Gastrocnemius medialis (tissue), 4 donors: ENCODE measurements around the gene SUOX.
"Not testable (repeated sequence)": the region's sequence is repeated elsewhere in the genome, so short reads cannot be mapped to it uniquely, and the experiment has no call there.

Source experiments
- POLR2A ChIP-seq, 2 donors: fragments of 450-650 bp; IDR thresholded peaks; one replicate each; pipeline ENCODE4 v1.6.1; 2017; ENCODE audit warnings: antibody characterized with exemption in 2 of 2, mild to moderate bottlenecking in 2 of 2, moderate library complexity in 2 of 2
- TF ChIP-seq, protein P1 (sequence below), 5 experiments: fragments of 450-650 bp in 3 of 5; fragments of 200-600 bp in 2 of 5; sonication (generic) in 2 of 5; IDR thresholded peaks in 4 of 5; conservative IDR thresholded peaks in 1 of 5; 1 replicate in 4 of 5; 2 replicates in 1 of 5; pipeline ENCODE4 v1.5.1; 2016 to 2019; ENCODE audit warnings: antibody characterized with exemption in 5 of 5, mild to moderate bottlenecking in 3 of 5, moderate library complexity in 3 of 5

GRCh38 chr12:56003376-56003775 is 6.3 kb downstream of the SUOX start:
- not testable (repeated sequence) for TF ChIP-seq POLR2A (IDR thresholded peaks at IDR 0.05)
- TF ChIP-seq, protein P1, sequence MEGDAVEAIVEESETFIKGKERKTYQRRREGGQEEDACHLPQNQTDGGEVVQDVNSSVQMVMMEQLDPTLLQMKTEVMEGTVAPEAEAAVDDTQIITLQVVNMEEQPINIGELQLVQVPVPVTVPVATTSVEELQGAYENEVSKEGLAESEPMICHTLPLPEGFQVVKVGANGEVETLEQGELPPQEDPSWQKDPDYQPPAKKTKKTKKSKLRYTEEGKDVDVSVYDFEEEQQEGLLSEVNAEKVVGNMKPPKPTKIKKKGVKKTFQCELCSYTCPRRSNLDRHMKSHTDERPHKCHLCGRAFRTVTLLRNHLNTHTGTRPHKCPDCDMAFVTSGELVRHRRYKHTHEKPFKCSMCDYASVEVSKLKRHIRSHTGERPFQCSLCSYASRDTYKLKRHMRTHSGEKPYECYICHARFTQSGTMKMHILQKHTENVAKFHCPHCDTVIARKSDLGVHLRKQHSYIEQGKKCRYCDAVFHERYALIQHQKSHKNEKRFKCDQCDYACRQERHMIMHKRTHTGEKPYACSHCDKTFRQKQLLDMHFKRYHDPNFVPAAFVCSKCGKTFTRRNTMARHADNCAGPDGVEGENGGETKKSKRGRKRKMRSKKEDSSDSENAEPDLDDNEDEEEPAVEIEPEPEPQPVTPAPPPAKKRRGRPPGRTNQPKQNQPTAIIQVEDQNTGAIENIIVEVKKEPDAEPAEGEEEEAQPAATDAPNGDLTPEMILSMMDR (IDR thresholded peaks at IDR 0.05 in 4 of 5, conservative IDR thresholded peaks at IDR 0.05 in 1 of 5), result not testable (repeated sequence)
